ENCODE measurements around the gene EGFLAM. TPM values are rescaled to one million over a fixed set of nuclear protein-coding genes. Genes with fewer than 3 reads are reported as not detected.

Gene EGFLAM
- total RNA-seq, 1 donor from 2014 or later: 13.2 TPM

- Mint-ChIP-seq H3K27me3 (ENCODE audit: unreplicated experiment) (no peaks in the 10 kb centered on the region), H3K9me3 (ENCODE audit: unreplicated experiment) (no peaks in the 10 kb centered on the region), H3K36me3 (ENCODE audit: unreplicated experiment) (no peaks in the 10 kb centered on the region), H3K27ac (ENCODE audit: unreplicated experiment) (no peak overlapping the region), H3K4me1 (ENCODE audit: low read depth, unreplicated experiment) (no peaks in the 10 kb centered on the region), H3K4me3 (ENCODE audit: unreplicated experiment) (no peak overlapping the region)
- TF ChIP-seq CTCF (IDR thresholded peaks at IDR 0.05; ENCODE audit: partially characterized antibody, unreplicated experiment): no peak
- DNase-seq: no peak
These were observed 81.1 kb downstream of the EGFLAM start for GRCh38 chr5:38339446-38339845.

- DNase-seq: no peak
- no peak overlapping the region for H3K27ac Mint-ChIP-seq (ENCODE audit: unreplicated experiment)
- peaks cover 2% of the 10 kb centered on the region for H3K9me3 Mint-ChIP-seq (ENCODE audit: unreplicated experiment)
- TF ChIP-seq CTCF (IDR thresholded peaks at IDR 0.05; ENCODE audit: partially characterized antibody, unreplicated experiment): no peak
- H3K27me3 Mint-ChIP-seq (ENCODE audit: unreplicated experiment): no peaks in the 10 kb centered on the region
- no peaks in the 10 kb centered on the region for H3K36me3 Mint-ChIP-seq (ENCODE audit: unreplicated experiment)
- H3K4me1 Mint-ChIP-seq (ENCODE audit: low read depth, unreplicated experiment): no peaks in the 10 kb centered on the region
- H3K4me3 Mint-ChIP-seq (ENCODE audit: unreplicated experiment): no peak overlapping the region
These were observed 82.7 kb downstream of the EGFLAM start for GRCh38 chr5:38341056-38341455.

- DNase-seq: no peak
- Mint-ChIP-seq H3K4me3 (ENCODE audit: unreplicated experiment) (no peak overlapping the region), H3K27ac (ENCODE audit: unreplicated experiment) (no peak overlapping the region), H3K27me3 (ENCODE audit: unreplicated experiment) (no peaks in the 10 kb centered on the region), H3K4me1 (ENCODE audit: low read depth, unreplicated experiment) (no peaks in the 10 kb centered on the region), H3K9me3 (ENCODE audit: unreplicated experiment) (peaks cover 2% of the 10 kb centered on the region), H3K36me3 (ENCODE audit: unreplicated experiment) (no peaks in the 10 kb centered on the region)
- no peak for TF ChIP-seq CTCF (IDR thresholded peaks at IDR 0.05; ENCODE audit: partially characterized antibody, unreplicated experiment)
These were observed 83.3 kb downstream of the EGFLAM start for GRCh38 chr5:38341641-38342040.

- Mint-ChIP-seq H3K27me3 (ENCODE audit: unreplicated experiment) (peaks cover 3% of the 10 kb centered on the region), H3K4me1 (ENCODE audit: low read depth, unreplicated experiment) (no peaks in the 10 kb centered on the region), H3K36me3 (ENCODE audit: unreplicated experiment) (no peaks in the 10 kb centered on the region)
These were observed 83.9 kb downstream of the EGFLAM start for GRCh38 chr5:38342261-38342660.

GRCh38 chr5:38344891-38345290, 86.5 kb downstream of the EGFLAM start:
- no peak overlapping the region for H3K4me3 Mint-ChIP-seq (ENCODE audit: unreplicated experiment)
- peaks cover 7% of the 10 kb centered on the region for H3K27me3 Mint-ChIP-seq (ENCODE audit: unreplicated experiment)
- no peak for TF ChIP-seq CTCF (IDR thresholded peaks at IDR 0.05; ENCODE audit: partially characterized antibody, unreplicated experiment)
- no peak overlapping the region for H3K27ac Mint-ChIP-seq (ENCODE audit: unreplicated experiment)
- no peak for DNase-seq
- H3K4me1 Mint-ChIP-seq (ENCODE audit: low read depth, unreplicated experiment): no peaks in the 10 kb centered on the region
- peaks cover 4% of the 10 kb centered on the region for H3K9me3 Mint-ChIP-seq (ENCODE audit: unreplicated experiment)
- H3K36me3 Mint-ChIP-seq (ENCODE audit: unreplicated experiment): no peaks in the 10 kb centered on the region

More at GRCh38 chr5:38342261-38342660, 83.9 kb downstream of the EGFLAM start:
- Mint-ChIP-seq H3K27ac (ENCODE audit: unreplicated experiment) (no peak overlapping the region), H3K9me3 (ENCODE audit: unreplicated experiment) (peaks cover 2% of the 10 kb centered on the region), H3K4me3 (ENCODE audit: unreplicated experiment) (no peak overlapping the region)
- no peak for DNase-seq
- no peak for TF ChIP-seq CTCF (IDR thresholded peaks at IDR 0.05; ENCODE audit: partially characterized antibody, unreplicated experiment)
